ENCODE results near the gene DCX.
"Not testable (repeated sequence)": the region's sequence is repeated elsewhere in the genome, so short reads cannot be mapped to it uniquely, and the experiment has no call there.

The DCX gene

DNA sequence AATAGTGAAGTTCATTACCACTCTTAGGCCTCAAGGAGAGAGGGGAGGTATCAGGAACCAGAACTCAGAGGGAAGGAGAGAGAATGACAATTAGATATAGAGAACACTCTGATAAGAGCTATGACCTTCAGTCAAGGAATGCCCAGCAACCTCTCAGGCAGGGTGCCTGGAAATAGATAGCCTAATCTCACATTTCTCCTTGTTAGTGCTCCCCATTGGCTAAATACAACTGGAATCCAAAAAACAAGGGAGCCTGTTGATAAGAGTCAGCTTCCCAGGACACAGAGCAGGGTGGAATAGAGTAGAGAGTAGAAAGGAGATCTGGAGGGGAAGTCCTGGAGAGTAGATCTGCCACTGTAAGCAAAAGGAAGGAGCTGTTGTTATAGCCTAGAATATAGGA is 62.1 kb downstream of the DCX start:
- Histone ChIP-seq H3K27me3 (ENCODE audit: insufficient read depth, low read depth) (no peaks in the 10 kb centered on the region), H3K36me3 (ENCODE audit: insufficient read depth) (no peaks in the 10 kb centered on the region), H2AFZ (ENCODE audit: low read depth) (no peak overlapping the region), H3K4me2 (no peak overlapping the region), H3K9ac (no peak overlapping the region), H3K79me2 (ENCODE audit: insufficient read depth, low read depth) (no peaks in the 10 kb centered on the region), H3K27ac (no peak overlapping the region), H3K4me1 (ENCODE audit: low read depth, poor library complexity, severe bottlenecking) (peaks cover 9% of the 10 kb centered on the region), H4K20me1 (ENCODE audit: insufficient read depth) (no peaks in the 10 kb centered on the region), H3K4me3 (IDR thresholded peaks at IDR 0.05; ENCODE audit: insufficient read depth, low read depth, low read length) (no peak overlapping the region)
- TF ChIP-seq, protein P1, sequence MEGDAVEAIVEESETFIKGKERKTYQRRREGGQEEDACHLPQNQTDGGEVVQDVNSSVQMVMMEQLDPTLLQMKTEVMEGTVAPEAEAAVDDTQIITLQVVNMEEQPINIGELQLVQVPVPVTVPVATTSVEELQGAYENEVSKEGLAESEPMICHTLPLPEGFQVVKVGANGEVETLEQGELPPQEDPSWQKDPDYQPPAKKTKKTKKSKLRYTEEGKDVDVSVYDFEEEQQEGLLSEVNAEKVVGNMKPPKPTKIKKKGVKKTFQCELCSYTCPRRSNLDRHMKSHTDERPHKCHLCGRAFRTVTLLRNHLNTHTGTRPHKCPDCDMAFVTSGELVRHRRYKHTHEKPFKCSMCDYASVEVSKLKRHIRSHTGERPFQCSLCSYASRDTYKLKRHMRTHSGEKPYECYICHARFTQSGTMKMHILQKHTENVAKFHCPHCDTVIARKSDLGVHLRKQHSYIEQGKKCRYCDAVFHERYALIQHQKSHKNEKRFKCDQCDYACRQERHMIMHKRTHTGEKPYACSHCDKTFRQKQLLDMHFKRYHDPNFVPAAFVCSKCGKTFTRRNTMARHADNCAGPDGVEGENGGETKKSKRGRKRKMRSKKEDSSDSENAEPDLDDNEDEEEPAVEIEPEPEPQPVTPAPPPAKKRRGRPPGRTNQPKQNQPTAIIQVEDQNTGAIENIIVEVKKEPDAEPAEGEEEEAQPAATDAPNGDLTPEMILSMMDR (conservative IDR thresholded peaks at IDR 0.05; ENCODE audit: low read depth, low read length), result no peak

DNA sequence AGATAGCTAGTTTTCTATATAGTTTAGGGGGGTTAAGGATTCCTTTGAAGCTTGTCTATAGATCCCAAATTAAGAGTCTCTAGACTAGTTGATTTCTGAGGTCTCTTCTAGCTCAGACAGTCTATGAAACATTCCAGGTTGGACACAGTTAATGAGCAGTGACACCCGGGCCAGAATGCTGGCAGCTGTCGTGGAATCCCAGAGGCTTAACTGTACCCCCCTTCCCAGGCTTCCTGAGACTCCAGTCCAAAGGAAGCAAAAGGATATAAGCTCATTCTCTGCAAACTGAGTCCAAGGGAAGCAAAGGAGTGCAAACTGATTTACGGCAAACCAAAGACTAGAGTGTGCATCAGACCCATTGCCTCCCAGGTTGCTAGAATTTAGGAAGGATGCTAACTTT is 62.9 kb downstream of the DCX start:
- Histone ChIP-seq H3K4me3 (IDR thresholded peaks at IDR 0.05; ENCODE audit: insufficient read depth, low read depth, low read length) (no peak overlapping the region), H3K36me3 (ENCODE audit: insufficient read depth) (no peaks in the 10 kb centered on the region), H2AFZ (ENCODE audit: low read depth) (no peak overlapping the region), H3K9ac (no peak overlapping the region), H4K20me1 (ENCODE audit: insufficient read depth) (no peaks in the 10 kb centered on the region), H3K79me2 (ENCODE audit: insufficient read depth, low read depth) (no peaks in the 10 kb centered on the region), H3K27me3 (ENCODE audit: insufficient read depth, low read depth) (no peaks in the 10 kb centered on the region), H3K4me1 (ENCODE audit: low read depth, poor library complexity, severe bottlenecking) (peaks cover 9% of the 10 kb centered on the region), H3K27ac (no peak overlapping the region), H3K4me2 (no peak overlapping the region)
- TF ChIP-seq, protein P1 (conservative IDR thresholded peaks at IDR 0.05; ENCODE audit: low read depth, low read length), result no peak

DNA sequence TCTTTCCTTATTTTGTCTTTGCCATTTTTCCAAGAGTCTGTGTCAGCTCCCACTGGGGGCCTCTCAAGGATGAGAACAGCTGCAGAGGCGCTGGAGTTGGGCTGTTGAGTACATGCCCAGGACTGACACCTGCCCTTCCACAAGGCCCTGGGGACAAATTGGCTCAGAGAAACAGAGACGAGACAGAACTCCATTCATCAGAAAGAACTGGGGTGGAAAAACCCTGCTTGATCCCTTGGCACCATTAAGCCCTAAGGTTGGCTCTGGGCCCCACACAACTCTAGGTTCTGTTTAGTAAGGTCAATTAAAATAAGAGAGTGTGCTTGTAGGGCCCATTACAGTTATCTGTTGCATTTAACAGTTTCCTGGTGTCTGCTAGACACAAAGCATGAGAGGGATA is 63.6 kb downstream of the DCX start:
- no peak overlapping the region for H3K4me2 ChIP-seq
- no peak overlapping the region for H3K4me3 ChIP-seq (IDR thresholded peaks at IDR 0.05; ENCODE audit: insufficient read depth, low read depth, low read length)
- no peaks in the 10 kb centered on the region for H4K20me1 ChIP-seq (ENCODE audit: insufficient read depth)
- no peak overlapping the region for H2AFZ ChIP-seq (ENCODE audit: low read depth)
- no peak overlapping the region for H3K9ac ChIP-seq
- H3K36me3 ChIP-seq (ENCODE audit: insufficient read depth), result no peaks in the 10 kb centered on the region
- peaks cover 9% of the 10 kb centered on the region for H3K4me1 ChIP-seq (ENCODE audit: low read depth, poor library complexity, severe bottlenecking)
- H3K27ac ChIP-seq, result no peak overlapping the region
- H3K27me3 ChIP-seq (ENCODE audit: insufficient read depth, low read depth), result no peaks in the 10 kb centered on the region
- TF ChIP-seq, protein P1 (conservative IDR thresholded peaks at IDR 0.05; ENCODE audit: low read depth, low read length), result no peak
- no peaks in the 10 kb centered on the region for H3K79me2 ChIP-seq (ENCODE audit: insufficient read depth, low read depth)

DNA sequence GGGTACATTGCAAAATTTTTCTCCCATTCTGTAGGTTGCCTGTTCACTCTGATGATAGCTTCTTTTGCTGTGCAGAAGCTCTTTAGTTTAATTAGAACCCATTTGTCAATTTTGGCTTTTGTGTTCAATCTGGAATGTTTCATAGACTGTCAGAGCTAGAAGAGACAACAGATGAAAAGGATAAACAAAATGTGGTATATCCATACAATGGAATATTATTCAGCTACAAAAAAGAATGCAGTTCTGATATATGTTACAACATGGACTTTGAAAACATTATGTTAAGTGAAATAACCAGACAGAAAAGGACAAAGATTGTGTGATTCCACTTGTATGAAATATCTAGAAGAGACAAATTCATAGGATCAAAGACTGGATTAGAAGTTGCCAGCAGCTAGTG is 65.8 kb downstream of the DCX start:
- H3K4me3 ChIP-seq (IDR thresholded peaks at IDR 0.05; ENCODE audit: insufficient read depth, low read depth, low read length); H4K20me1 ChIP-seq (ENCODE audit: insufficient read depth); H3K79me2 ChIP-seq (ENCODE audit: insufficient read depth, low read depth); H3K9ac ChIP-seq; H3K4me2 ChIP-seq; H3K36me3 ChIP-seq (ENCODE audit: insufficient read depth); H3K27me3 ChIP-seq (ENCODE audit: insufficient read depth, low read depth); H3K4me1 ChIP-seq (ENCODE audit: low read depth, poor library complexity, severe bottlenecking); H2AFZ ChIP-seq (ENCODE audit: low read depth); H3K27ac ChIP-seq: not testable (repeated sequence)

DNA sequence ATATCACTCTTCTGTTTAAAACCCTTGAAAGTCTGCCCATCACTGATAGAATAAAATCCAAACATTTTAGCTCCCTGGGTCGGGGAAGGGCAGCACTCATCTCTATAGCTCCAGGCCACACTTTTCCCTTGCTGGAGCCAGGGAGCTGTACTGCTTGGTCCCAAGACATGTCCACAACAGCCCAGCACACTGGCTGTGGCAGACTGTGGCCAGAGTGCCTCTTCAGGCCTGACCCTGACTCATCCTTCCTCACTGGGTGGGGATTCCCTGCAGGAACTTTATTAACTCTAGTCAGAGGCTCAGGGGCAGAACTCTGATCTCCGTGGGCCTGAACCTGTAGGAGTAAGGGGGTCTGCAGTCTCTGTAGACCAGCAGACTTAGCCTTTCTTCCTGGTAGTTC is 71.9 kb downstream of the DCX start:
- no peaks in the 10 kb centered on the region for H3K27me3 ChIP-seq (ENCODE audit: insufficient read depth, low read depth)
- H3K79me2 ChIP-seq (ENCODE audit: insufficient read depth, low read depth), result no peaks in the 10 kb centered on the region
- H3K27ac ChIP-seq, result no peak overlapping the region
- H4K20me1 ChIP-seq (ENCODE audit: insufficient read depth), result no peaks in the 10 kb centered on the region
- TF ChIP-seq, protein P1 (conservative IDR thresholded peaks at IDR 0.05; ENCODE audit: low read depth, low read length), result no peak
- H3K9ac ChIP-seq, result no peak overlapping the region
- H2AFZ ChIP-seq (ENCODE audit: low read depth), result no peak overlapping the region
- H3K4me3 ChIP-seq (IDR thresholded peaks at IDR 0.05; ENCODE audit: insufficient read depth, low read depth, low read length), result no peak overlapping the region
- no peaks in the 10 kb centered on the region for H3K4me1 ChIP-seq (ENCODE audit: low read depth, poor library complexity, severe bottlenecking)
- H3K4me2 ChIP-seq, result no peak overlapping the region
- H3K36me3 ChIP-seq (ENCODE audit: insufficient read depth), result no peaks in the 10 kb centered on the region

Measured in KMS-11 (cell line).